HEK293T (cell line): ENCODE measurements around the gene FAAP20.

Experiments
- CTCF ChIA-PET: fragments of 350-600 bp; formaldehyde crosslinking; extraction: SDS; loops from one replicate; lab custom pipeline; 2021; ENCODE audit warnings: antibody characterized with exemption, inconsistent platforms; lab: Yijun Ruan, JAX
- POLR2A ChIA-PET: fragments of 350-600 bp; formaldehyde crosslinking; extraction: SDS; loops from one replicate; lab custom pipeline; 2020; ENCODE audit warnings: antibody characterized with exemption, inconsistent platforms; lab: Yijun Ruan, JAX
- DNase-seq: peaks from one replicate; pipeline ENCODE4 v3.0.0; 2012; ENCODE audit warnings: mixed read lengths; ENCODE audit errors: extremely low spot score
- ARNT ChIP-seq: fragments of 450-650 bp; IDR thresholded peaks from 2 replicates; pipeline ENCODE4 v1.6.1; 2017; ENCODE audit warnings: mild to moderate bottlenecking
- BHLHE40 ChIP-seq: fragments of 450-650 bp; IDR thresholded peaks from 2 replicates; pipeline ENCODE4 v1.6.1; 2016; ENCODE audit warnings: mild to moderate bottlenecking, moderate library complexity, borderline replicate concordance
- CTBP1 ChIP-seq: fragments of 450-650 bp; IDR thresholded peaks from 2 replicates; pipeline ENCODE4 v1.6.1; 2016; ENCODE audit warnings: borderline replicate concordance
- ELF4 ChIP-seq: fragments of 450-650 bp; IDR thresholded peaks from 2 replicates; pipeline ENCODE4 v1.6.1; 2017; ENCODE audit warnings: antibody characterized with exemption
- FOXA1 ChIP-seq: fragments of 450-650 bp; IDR thresholded peaks from 2 replicates; pipeline ENCODE4 v1.6.1; 2016; ENCODE audit warnings: mild to moderate bottlenecking
- FOXK2 ChIP-seq: fragments of 450-650 bp; IDR thresholded peaks from 2 replicates; pipeline ENCODE4 v1.6.1; 2016; ENCODE audit warnings: mild to moderate bottlenecking
- FOXM1 ChIP-seq: fragments of 450-650 bp; IDR thresholded peaks from 2 replicates; pipeline ENCODE4 v1.6.1; 2017; ENCODE audit warnings: mild to moderate bottlenecking, borderline replicate concordance
- HDGF ChIP-seq: fragments of 450-650 bp; IDR thresholded peaks from 2 replicates; pipeline ENCODE4 v1.6.1; 2017; ENCODE audit warnings: antibody characterized with exemption, borderline replicate concordance
- L3MBTL2 ChIP-seq: fragments of 450-650 bp; conservative IDR thresholded peaks from 2 replicates; pipeline ENCODE4 v1.6.1; 2016; ENCODE audit warnings: mild to moderate bottlenecking
- LEF1 ChIP-seq: fragments of 450-650 bp; IDR thresholded peaks from 2 replicates; pipeline ENCODE4 v1.6.1; 2017; ENCODE audit warnings: mild to moderate bottlenecking, borderline replicate concordance
- NFRKB ChIP-seq: fragments of 450-650 bp; IDR thresholded peaks from 2 replicates; pipeline ENCODE4 v1.6.1; 2016; ENCODE audit warnings: mild to moderate bottlenecking, moderate library complexity
- SP1 ChIP-seq: fragments of 450-650 bp; IDR thresholded peaks from 2 replicates; pipeline ENCODE4 v1.6.1; 2017
- SUZ12 ChIP-seq: fragments of 450-650 bp; IDR thresholded peaks from 2 replicates; pipeline ENCODE4 v1.6.1; 2016; ENCODE audit warnings: mild to moderate bottlenecking
- TARDBP ChIP-seq: fragments of 450-650 bp; IDR thresholded peaks from 2 replicates; pipeline ENCODE4 v1.6.1; 2016
- ZNF384 ChIP-seq: fragments of 450-650 bp; IDR thresholded peaks from 2 replicates; pipeline ENCODE4 v1.6.1; 2016
- TF ChIP-seq, protein P1 (sequence below): fragments of 450-650 bp; IDR thresholded peaks from 2 replicates; pipeline ENCODE4 v1.6.1; 2016

Gene FAAP20

DNA sequence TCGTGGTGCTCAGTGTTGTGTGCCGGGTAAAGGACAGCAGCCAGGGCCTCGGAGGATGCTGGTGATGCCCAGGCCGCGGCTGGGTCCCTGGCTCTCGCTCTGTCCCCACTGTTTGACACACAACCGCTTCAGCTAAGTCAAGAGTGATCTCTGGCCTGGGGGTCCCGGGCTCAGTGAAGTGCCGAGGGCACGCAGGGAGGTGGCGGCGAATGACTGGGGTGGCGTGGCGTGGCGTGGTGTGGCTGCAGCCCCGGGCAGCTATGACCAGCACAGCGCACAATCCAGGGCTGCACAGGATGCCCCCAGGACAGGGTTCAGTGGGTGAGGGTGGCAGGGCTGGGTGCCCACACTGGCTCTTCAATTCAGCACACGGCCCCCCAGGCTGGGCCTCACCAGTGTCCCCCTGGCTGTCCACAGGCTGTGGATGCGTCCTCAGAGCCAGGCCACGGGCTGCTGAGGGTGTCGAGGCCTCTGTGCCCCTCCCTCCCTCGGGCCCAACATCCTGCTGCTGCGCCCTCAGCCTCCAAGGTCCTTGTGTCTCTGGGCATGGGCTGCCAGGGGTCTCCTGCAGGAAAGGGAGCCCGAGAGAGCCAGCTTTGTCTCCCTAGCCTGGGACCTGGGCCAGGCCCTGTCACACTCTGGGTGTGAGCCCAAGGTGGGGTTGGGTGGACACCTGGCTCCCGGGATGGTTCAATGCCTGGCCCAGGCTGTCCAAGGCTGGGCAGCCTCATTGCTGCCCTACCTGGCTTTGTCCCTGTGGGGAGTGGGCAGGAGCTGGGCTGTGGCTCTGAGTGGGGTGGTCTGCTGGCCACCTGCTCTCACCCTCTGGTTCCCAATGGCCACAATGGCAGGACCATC is 21.6 kb upstream of the FAAP20 start:
- DNase-seq, result no peak
- TF ChIP-seq TARDBP, result no peak
- ChIA-PET POLR2A (interaction anchor here (0.9 kb wide), 1 partner anchor 11 kb away, joined by 3 read pairs; no protein-coding TSS in a partner anchor), CTCF (interaction anchor here (0.9 kb wide), 1 partner anchor 9 kb away, joined by 4 read pairs; no protein-coding TSS in a partner anchor)

DNA sequence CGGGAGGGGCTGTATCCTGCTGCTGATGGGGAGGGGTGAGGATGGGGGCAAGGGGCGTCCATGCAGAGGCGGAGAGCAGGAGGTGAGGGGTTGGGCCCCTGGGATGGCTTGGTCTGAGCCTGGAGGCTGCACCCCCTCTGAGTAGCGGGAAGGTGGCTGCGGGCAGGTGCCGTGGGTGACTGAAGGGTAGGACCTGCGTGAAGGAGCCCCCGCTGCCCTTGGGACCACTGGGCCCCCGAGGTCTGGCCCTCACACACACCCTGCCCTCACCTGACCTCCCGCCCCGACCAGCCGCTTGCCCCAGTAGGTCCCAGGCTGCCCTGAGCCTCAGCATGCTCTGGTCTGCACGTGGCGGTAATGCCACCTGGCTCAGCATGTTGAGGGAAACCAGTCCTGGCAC is 20.8 kb upstream of the FAAP20 start:
- no peak for DNase-seq
- ChIA-PET CTCF (interaction anchor here (0.9 kb wide), 1 partner anchor 10 kb away, joined by 4 read pairs; no protein-coding TSS in a partner anchor), POLR2A (interaction anchor here (0.9 kb wide), 1 partner anchor 12 kb away, joined by 3 read pairs; no protein-coding TSS in a partner anchor)
- TF ChIP-seq SUZ12 (no peak), ARNT (no peak), FOXK2 (no peak), NFRKB (no peak), SP1 (no peak), L3MBTL2 (no peak), ELF4 (no peak), HDGF (no peak), ZNF384 (no peak), BHLHE40 (no peak), LEF1 (no peak), TARDBP (no peak), FOXM1 (no peak), CTBP1 (no peak), FOXA1 (no peak)
- TF ChIP-seq, protein P1, sequence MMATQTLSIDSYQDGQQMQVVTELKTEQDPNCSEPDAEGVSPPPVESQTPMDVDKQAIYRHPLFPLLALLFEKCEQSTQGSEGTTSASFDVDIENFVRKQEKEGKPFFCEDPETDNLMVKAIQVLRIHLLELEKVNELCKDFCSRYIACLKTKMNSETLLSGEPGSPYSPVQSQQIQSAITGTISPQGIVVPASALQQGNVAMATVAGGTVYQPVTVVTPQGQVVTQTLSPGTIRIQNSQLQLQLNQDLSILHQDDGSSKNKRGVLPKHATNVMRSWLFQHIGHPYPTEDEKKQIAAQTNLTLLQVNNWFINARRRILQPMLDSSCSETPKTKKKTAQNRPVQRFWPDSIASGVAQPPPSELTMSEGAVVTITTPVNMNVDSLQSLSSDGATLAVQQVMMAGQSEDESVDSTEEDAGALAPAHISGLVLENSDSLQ, result no peak

DNA sequence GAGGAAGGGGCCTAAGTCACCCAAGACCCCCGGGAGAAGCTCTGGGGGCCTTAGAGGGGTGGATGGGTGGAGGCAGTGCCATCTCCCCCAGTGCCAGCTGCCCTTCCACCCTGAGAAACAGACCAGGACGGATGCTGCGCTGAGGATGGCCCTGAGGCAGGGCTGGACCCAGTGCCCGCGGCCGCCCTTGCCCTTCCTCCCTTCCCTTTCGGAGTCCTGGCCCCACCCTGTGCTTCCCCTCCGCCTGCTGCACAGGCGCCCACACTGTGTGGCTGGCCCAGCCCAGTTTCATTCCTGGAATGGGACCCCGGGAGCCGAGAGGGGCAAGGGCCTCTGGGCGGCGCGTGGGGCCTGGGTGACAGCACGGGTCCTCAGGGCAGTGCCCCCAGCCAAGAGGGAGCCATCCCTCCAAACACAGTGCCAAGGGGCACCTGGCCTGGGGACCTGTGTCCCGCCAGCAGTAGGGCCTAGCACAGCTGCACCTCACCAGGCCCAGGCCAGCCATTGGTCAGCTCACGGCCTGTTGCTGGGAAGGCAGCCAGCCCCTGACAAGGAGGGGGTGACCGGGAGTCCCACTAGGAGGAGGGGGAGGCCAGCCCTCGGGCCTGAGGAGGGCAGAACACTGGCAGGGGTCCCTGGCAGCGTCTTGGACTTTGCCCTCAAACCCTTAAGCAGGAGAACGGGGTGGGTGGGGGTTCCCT is 20.1 kb upstream of the FAAP20 start:
- POLR2A ChIA-PET, result interaction anchor here (0.6 kb wide), 1 partner anchor 13 kb away, joined by 3 read pairs; the partner anchor contains the start of gene SKI
- CTCF ChIA-PET, result no interaction called here

DNA sequence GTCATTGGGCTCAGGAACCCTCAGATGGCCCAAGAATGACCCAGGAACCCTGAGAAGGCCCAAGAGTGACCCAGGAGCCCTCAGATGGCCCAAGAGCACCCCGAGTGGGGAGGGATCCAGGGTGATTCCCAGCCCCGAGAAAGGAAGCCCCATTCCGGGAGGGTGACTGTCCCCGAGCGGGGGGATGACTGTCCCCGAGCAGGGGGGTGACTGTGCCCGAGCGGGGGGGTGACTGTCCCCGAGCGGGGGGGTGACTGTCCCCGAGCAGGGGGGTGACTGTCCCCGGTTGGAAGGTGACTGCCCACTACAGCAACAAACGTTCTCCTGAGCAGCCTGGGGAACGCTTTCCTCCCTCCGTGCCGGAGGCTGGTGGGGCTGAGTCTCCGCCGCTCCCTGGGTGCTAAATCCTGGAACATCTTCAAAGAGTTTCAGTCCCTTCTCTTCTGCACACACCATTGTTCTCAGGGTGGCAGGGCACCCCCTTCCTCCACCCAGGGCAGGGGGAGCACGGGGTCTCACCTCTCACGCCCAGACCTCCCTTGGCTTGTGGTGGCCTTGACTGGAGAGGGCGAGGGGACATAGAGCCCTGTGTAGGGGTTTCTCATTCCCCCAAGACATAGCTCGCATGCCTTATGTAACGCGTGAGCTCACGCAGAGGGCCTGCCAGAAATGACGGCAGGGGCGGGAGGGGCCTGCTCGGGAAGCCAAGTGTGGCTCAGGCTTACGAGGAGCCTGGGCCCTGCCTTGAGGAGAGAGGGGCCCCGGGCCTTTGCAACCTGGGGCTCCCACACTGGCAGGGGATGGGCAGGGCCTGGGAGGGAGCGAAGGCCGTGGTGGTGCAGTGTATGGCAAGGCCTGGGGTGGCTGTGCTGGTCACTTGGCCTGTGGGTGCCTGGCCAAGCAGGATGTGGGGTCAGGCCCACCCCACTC is 19.3 kb upstream of the FAAP20 start:
- DNase-seq, result no peak

More for the DNA sequence above, 20.1 kb upstream of the FAAP20 start:
- TF ChIP-seq ARNT (no peak), FOXM1 (no peak), L3MBTL2 (no peak), FOXA1 (no peak), FOXK2 (no peak), NFRKB (no peak)
- TF ChIP-seq, protein P1, result no peak
- no peak for DNase-seq

DNA sequence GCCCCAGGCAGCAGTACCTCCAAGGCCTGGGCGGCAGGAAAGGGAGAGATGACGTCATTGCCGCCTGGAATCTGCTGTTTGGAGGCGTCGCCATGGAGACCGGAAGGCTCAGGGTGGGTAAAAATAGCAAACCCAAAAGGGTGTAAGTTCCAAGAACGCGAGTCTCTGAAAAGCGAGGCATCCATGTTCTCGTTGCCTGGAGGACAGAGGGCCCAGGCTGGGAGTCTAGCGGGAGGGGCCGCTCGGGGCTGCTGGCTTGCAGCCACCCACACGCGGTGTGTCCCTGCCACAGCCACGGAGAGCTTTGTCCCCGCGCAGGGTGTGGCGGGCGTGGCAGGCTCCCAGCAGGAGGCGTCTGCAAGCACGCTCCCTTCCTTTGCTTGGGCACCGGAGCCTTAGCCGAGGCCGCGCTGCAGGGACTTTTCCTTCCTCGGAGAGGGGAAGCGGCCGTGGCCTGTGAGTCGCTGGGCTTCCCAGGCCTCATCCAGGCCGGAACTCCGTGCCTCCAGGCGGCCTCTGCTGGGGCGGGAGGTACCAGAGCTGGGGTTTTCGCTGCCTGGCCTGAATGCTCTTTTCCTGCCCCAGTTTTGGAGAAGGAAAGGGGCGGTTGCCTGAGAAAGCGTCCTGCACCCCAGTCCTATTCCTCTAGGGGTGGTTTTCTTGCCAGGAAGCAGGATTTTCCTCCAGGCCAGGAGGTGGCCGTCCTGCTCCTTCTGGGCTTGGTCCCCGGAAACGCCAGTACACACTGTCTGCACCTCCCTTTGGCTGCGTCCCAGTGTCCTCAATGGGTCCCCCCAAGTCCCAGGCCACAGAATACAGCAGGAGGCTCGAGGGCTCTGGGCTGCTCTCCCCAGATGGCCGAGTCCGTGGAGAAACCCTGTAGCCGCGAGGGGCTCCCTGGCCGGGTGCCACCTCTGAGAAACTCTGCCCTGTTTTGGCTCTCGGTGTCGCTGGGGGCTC is 18.2 kb upstream of the FAAP20 start:
- POLR2A ChIA-PET, result interaction anchor here (1.0 to 2.5 kb wide), 6 partner anchors 9 to 19 kb away, joined by 3 to 18 read pairs (median 4); partner anchors contain the start of gene SKI
- TF ChIP-seq HDGF, result peak; percentile 97
- TF ChIP-seq L3MBTL2, result peak; percentile 76
- no peak for TF ChIP-seq BHLHE40
- no peak for TF ChIP-seq SUZ12
- no peak for TF ChIP-seq ARNT
- CTCF ChIA-PET, result interaction anchor here (0.5 kb wide), 1 partner anchor 24 kb away, joined by 3 read pairs; no protein-coding TSS in a partner anchor
- DNase-seq, result peak; percentile 74

More for the DNA sequence above, 19.3 kb upstream of the FAAP20 start:
- TF ChIP-seq HDGF, result no peak
- TF ChIP-seq NFRKB, result no peak
- POLR2A ChIA-PET, result interaction anchor here (0.6 kb wide), 1 partner anchor 14 kb away, joined by 3 read pairs; the partner anchor contains the start of gene SKI
- CTCF ChIA-PET, result no interaction called here

DNA sequence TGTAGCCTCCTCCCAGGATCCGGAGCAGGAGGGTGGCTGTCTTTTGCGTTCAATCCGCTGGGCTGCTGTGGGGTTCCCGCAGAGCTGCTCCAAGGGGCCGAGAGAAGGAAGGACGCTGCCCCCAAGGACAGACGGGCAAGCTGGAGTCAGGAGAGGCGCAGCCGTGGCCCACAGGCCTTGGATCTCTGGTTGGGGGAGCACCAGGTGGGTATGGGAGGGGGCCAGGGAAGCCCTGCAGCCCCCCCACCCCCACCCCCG is 17.6 kb upstream of the FAAP20 start:
- TF ChIP-seq ARNT (no peak), LEF1 (no peak), FOXM1 (no peak), SP1 (no peak), SUZ12 (no peak), NFRKB (no peak)
- POLR2A ChIA-PET, result interaction anchor here (1.0 to 2.5 kb wide), 6 partner anchors 8 to 20 kb away, joined by 3 to 18 read pairs (median 4); partner anchors contain the start of gene SKI
- CTCF ChIA-PET, result no interaction called here
- no peak for DNase-seq
